GM19452 (cell line): ENCODE results near the gene SEMA6A.

Experiments used
- ATAC-seq: cut with Tn5 transposase; IDR thresholded peaks from one replicate; pipeline ENCODE4 v1.9.1; 2021; ENCODE audit not compliant: unreplicated experiment

The SEMA6A gene

DNA sequence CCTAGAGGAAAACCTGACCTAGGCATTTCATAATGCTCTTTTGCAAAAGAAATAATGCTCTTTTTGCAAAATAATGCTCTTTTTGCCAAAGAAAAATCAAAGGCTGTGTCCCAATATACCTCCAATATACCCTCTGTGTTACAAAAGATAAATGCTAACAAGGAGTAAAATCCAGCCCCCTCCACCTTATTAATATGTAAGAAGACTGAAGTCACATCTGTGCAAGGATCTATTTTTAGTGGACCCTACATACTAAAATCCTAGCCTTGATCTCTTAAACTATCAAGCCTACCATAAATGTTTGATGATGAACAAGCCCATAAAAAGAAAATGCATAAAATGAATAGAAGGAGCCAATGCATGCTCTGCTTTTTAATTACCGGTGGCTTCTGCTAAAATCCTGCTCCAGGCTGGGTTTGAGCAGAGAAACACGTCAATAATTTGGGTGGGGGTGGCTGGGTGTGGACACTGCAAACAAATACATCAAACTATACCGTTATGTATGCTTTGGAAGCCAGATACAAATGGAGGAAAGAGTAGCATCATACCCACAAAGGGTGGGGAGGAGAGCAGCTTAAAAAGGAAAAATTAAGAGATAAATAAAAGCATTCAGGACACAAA is 131.6 kb downstream of the SEMA6A start:
- ATAC-seq = no peak

DNA sequence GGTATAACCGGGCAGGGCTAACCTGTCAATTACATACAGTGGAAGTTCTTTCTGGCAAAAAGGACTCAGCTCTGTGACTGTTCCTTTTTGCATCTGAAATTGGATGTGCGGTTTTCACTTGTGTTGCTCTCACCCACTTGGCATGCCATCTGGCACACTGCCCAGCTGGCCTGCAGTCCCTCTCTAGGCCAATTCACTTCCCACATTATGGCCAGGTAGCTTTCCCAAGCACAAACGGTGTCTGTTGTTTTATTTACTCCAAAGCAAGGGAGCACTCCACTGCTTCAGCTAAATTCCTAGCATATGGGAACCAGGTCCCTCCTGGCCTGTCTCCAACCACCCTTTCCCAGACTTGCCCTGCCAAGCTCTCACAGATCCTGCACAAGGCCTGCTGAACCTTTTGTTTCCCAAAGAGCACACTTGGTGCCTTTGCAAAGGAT is 132.5 kb downstream of the SEMA6A start:
- no peak for ATAC-seq

DNA sequence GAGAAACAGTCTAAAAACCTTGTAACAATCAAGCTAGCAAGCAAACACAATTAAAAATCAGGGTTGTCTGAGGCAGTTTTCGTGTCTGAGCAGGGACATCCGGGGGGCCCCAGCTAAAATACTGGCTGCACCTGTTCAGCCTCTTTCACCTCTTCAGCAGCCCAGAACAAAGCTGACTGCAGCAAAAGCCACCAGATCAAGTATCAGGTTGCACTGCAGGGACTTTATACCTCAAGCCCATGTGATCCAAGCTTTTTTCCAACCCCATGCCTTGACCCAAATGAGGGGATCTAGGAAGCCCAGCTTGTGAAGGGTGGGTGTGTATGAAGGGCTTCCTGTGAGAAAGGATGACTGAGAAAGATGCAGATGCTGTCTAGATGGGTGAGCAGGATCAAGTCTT is 133.4 kb downstream of the SEMA6A start:
- no peak for ATAC-seq

DNA sequence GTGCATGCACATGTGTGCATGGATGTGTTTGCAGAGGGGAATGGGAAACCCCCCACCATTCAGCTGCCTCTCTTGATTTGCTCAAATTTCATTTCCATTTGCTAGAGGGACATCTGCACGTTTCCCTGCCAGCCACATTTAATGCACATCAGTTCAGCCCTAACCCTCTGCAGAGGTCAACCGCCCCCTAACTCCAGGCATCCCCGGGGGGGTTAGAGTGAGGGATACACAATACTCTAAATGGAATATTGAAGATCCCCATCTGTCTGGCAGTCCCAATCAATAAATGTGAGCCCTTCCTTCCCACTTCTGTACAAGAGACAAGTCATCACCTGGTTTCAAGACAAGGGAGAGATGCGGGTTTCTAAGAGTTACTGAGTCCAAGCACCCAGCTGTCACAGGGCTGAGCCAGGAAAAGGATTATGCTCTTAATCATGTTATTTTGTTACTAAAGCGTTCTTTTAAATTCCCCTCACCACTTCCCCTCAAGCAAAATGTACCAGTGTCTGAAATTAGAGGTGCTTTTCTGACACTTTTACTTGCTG is 134.1 kb downstream of the SEMA6A start:
- ATAC-seq = no peak

DNA sequence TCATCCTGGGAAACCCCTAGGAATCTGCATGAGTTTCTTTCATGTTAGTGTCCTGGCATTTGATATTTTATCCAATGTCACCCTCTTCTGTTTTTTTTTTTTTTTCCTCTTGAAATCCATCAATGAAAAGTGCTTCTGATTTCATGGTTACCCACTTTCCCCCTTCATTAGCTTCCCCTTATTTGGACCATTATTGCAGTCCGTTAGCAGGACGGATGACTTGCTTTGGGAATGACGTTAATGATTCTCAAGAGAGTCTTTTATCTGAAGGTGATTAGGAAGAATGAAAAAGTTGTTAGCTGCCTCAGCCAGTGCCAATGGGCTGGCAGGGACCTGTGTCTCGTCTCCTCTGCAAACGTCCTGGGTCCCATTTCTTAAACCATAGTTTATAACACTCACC is 134.7 kb downstream of the SEMA6A start:
- ATAC-seq = no peak

DNA sequence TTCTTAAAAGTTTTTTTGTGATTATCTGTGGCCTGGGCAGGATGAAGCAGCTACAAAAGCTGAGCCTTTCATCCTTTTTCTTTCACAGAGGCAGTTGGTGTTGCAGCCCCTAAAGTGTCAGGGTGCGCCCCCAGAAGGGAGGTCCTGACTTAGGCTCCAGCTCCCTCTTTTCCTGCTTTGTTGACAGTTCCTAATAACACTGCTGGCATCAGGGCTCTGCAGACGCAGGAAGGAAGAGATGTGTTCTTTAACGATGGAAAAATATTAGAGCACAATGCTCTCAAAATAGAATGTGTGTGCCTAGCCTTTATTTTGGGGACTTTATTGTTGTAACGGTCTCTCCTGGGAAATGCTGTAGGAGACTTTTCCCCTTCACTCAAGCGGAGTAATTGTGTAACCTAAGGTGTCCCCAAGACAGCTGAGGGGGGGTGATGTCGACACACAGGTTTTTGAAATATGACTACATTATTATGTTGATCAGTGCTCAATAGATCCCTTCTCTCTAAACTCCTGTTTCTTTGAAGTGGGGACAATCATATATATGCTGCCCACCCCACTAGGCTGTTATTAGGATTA is 135.6 kb downstream of the SEMA6A start:
- ATAC-seq = no peak

DNA sequence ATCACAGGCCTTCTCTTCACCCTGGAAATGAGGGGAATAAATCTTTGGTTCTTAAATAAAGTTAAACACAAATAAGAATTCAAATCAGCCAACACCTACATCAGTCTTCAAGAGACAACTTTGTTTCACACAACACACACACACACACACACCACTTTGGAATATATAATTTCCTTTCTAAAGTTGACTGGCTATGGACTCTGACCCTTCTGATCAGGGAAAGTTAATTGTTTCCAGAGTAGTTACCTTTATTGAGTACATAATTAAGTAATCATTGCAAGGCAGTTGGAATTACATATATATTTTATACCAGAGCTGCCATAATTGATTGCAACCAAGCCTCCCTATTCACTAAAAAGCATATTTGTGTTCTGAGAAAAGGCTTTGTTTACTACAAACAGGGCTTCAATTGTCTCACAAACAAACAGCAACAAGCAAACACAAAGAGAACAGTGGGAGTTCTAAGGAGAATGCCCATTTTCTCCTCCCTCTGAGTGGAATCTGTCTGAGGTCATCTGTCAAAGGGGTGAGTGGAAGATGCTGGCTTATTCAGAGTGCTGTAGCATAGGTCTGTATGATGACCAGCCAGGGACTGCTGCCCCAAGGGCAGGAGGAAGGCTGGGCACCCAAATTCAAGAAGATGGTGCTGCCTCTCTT is 136.6 kb downstream of the SEMA6A start:
- no peak for ATAC-seq

DNA sequence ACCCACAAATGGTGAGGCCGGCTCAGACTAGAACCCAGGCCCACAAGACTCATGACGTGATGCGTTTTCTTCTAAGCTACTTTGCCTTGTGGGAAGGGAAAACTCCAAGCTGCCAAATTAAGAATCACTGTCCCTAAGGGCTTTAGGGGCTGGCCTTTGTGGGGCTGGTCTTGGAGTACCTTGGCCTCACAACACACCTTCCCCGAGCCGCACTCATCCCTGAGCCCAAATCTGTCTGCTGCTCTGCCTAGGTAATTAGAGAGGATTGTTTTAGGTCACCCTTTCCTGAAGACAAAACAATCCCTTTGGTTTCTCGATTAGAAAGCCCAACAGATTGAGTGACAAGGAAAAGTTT is 137.3 kb downstream of the SEMA6A start:
- no peak for ATAC-seq

DNA sequence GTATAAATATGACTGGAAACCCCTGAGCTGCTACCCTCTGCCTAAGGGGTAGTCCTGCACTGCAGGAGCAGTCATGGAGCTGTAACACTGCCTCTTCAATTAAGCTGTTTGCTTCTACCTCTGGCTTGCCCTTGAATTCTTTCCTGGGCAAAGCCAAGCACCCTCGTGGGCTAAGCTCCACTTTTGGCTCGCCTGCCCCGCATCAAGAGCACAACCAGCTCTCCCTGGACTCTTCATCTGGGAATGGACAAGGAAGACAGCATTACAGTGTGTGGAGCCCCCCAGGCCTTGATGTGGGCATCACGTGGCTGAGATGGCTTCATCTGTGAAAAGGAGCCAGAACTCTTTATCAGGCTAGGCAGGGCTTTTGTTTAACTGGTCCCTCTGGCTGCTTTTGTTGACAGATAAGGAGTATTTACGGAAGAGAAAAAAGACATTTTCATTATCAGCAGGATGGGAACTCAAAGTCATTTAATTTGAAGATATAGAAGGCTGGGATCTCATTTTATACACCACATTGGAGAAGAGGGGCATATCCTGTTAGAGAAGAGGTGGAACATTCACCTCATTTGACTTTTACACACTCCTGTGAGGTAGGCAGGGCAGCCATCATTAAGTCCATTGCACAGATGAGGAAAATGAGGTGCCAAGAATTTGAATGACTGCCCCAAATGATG is 137.8 kb downstream of the SEMA6A start:
- no peak for ATAC-seq

DNA sequence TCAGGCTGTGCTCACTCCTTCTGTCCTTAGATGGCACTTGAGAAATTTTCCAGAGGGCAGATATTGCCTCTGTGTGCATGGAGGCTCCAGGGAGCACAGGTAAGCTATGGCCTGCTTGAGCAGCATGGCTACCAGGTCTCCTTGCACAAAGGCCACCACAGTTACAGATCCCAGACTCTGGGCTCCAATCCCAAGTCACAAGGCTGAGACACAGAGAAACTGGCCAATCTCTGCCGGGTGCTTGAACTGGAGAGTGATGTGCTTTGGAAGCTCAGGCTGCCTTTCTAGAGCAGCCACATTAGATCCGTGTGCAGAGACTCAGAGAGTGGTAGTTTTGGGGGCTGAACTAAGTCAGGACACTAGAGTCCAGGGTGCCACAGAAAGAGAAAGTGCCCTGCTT is 145.7 kb downstream of the SEMA6A start:
- ATAC-seq = no peak

DNA sequence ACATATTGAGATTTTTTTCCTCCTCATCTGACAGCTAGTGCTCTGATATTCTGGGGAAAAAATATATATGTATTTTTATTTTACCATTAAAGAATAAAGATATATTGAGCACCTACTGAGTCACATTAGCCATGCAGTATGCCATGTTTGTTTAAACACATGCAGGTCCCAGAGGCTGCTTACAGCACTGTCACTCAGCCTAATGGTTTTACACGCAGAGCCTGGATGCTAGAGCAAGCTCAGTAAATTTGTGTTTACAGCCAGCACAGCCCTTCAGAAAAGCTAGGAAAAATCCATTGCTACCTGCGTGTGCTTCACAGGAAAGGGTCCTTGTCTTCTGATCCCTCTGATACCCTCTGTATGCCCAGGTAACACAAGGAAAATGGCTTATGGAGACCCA is 146.2 kb downstream of the SEMA6A start:
- ATAC-seq = no peak

DNA sequence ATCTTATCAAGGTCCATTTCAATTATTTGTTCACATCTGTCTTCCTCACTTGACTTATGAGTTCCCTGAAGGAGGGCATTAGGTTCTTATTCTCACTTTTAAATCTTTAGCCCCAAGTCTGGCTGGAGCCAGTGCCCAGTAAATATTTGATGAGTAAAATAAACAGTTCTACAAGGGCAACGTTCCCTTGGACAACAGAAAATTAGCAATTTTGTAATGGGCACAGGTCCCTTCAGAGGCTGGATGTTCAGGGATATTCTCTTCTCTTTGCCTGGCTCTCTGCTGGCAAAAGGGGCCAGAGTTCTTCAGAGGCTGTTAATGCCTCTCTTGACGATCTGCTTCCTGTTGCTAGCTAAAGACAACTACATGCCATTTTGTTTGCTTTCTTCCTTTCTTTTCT is 149.7 kb downstream of the SEMA6A start:
- no peak for ATAC-seq

DNA sequence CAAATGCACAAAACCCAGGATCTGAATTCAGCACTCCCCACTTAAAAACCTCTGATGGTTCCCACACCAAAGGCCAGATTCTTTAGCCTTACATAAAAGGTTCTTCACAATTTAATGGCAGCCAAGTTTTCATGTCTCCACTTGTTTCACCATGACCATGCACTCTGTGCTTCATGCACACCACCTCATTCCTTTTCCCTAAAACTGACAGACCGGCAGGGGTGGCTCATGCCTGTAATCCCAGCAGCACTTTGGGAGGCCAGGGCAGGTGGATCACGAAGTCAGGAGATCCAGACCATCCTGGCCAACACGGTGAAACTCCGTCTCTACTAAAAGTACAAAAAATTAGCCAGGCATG is 150.4 kb downstream of the SEMA6A start:
- no peak for ATAC-seq

DNA sequence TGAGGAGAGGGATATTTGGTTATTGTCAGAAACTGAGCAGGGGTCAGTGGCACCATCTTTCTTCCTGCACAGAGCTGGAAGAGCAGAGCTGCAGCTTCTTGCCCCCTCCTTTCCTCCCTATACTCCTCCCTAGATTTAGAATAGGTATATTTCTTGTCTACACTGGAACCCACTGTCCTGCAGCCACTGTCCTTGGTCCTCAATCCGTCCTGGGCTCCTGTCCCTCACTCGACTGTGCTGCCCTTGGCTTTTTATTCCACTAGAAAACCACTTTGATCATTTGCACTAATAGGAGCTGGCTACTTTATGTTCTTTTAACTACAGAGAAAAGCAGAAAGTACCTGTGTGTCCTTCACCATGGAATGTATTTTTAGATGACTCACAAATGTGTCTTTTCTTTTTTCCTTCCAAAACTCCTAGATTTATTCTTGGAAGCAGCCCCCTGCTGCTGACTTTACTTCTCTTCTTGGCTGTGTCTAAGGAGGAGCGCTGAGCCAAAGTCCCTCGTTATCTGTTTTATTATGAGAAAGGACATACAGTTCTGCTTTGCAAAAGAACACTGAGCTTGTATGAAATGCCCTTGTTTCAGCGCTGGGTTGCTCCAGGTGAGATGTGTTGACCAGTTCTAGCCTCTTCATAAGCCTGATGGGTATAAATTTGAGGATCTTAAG is 150.9 kb downstream of the SEMA6A start:
- no peak for ATAC-seq

DNA sequence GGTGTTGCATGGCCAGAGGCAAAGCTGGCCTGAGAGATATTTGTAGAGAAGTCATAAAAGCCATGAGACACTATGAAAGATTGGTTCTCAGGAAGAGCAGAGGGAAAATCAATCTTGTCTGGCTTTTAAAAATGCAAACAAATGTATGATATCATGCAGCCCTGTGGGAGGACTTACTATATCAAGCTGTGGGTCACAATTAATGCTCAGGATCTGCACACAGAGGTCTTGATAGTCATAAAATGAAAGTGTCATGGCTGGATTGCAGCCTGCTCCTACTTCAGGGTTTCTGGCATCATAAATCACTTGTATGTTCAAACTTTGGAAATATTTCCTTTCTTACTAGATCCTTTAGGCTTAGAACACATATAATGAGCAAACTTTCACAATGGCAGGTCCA is 151.5 kb downstream of the SEMA6A start:
- no peak for ATAC-seq

DNA sequence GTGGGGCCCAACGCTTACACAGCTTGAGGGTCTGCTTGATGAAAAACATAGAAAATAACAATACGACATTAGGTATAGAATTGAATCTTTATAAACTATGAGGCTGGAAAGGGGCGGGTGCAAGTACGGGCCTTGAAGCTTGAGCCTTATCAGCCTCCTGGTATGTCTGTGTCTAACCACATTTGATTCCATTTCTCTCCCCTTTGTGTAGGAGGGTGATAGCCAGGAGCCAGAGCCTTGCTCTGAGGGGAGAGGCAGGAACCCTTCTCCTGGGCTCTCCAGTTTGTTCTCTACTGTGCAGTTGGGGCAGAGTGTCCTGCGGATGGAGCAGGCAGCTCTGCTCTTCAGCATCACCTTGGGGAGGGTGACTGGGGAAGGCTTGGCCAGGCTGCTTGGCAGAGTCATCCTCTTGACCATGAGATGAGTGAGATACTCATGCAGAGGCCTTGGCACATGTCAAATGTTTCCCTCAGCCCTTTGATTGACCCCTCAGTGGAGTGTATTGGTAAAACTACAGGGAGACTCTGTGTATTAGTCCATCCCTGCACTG is 153.5 kb downstream of the SEMA6A start:
- no peak for ATAC-seq

DNA sequence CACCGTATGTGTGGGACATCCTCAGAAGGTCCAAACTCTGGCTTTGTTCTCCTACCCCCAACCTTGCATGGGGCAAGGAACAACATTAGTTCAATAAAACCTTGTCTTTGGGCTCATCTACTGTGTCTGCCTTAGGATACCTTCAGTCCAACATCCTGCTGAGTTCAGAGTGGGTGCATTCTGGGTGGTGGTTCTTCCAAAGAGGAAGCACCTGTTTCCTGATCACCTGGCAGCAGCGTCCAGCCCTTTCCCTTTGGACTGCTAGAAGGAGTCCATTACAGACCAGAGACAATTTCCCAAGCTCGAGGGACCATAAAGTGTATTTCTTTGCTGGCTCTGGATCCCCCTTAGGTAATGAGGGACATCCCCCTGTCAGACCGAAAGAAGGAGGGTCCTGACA is 154.1 kb downstream of the SEMA6A start:
- ATAC-seq = no peak

DNA sequence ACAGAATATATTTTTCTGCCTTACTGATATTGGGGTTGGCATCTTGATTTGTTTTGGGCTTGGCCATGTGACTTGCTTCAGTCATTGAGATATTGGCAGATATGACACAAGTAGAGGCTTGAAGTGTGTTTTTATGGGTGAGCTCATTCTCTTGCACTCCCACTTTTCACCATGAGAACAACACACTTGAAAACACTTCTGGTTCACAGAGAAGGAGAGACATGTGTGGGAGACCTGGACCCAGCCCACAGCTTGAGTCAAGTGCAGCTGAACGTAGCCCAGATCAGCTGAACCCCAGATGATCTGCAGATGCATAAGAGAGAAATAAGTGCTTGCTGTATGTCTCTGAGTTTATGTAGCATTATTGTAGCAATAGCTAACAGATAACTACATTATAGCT is 155.4 kb downstream of the SEMA6A start:
- ATAC-seq = no peak

DNA sequence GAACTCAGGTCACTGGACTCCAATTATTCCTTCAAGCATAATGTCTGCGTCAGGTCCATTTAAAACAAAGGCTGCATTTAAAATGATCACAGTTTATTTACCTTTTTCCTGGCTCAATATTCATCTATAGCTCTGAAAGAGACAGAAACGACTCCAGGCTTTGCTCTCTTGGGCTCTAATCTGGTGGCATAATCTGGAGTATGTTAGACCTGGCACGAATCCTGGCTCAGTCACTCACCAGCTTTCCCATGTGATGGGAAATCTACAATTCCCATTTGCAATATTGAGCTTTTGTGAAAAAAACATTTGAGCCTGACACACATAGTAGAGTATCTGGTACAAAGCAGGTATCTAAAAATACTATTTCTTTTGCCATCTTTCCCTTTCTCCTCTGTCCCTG is 155.8 kb downstream of the SEMA6A start:
- ATAC-seq = no peak

DNA sequence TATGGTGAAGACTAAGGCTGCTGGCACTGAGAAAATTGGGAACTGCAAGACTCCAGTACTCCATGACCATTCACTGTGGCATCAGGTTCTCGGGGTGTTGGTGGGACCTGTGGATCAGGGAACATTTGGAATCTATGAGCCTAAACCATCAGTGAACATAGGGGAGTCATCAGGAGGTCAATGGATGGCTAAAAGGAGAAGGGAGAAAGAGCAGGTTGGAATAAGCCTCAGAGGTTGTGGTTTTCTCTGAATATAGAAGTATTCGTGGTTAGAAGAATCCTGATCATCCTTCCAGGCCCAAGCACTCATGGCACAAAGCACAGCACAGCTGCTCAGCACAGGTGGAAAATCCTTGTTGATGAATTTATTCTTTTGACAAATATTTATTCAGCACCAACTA is 156.6 kb downstream of the SEMA6A start:
- ATAC-seq = no peak

DNA sequence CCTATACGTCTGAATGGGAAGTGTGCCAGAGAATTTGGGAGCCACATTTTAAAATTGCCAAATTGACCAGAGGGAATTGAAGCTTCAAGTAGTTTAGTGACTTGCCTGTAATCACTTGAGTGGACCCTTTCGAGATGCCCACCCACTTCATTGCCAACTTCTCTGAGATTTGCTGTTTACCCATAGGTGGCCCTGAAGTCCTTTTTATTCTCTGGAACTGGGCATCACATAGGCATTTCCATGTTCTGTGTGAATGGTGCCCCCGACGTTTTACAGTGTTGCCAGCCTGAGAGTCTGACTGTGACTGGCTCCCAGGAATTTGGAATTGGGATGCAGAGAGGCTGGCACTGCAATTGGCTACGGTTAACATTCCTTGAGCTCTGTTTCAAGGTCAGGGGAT is 158.6 kb downstream of the SEMA6A start:
- no peak for ATAC-seq
